LNCAP (cell line): ENCODE measurements around the gene TTLL8.

Source experiments
- CTCF ChIP-seq: fragments of 450-650 bp; IDR thresholded peaks from 2 replicates; pipeline ENCODE4 v1.5.1; 2017; ENCODE audit warnings: mild to moderate bottlenecking

Gene TTLL8

DNA sequence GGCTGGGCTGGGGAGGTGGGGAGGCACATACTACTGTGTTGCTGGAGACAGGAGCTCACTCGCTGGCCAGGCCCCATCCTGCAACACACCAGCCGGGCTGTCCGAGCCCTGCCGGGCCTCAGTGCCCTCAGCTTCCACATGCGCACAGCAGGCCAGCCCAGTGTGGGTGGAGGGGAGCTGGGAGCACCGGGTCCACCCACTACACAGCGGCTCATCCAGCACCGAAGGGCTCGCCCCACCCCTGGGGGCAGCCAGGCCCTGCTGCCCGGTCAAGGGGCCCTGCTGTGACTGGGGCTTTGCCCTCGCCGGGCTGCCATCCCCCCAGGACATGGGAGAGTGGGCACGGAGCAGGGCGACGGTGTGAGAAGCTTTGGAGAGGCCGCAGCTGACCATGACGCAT, 9.3 kb downstream of the TTLL8 start:
- no peak for TF ChIP-seq CTCF

GRCh38 chr22:50048061-50048765, 9.9 kb downstream of the TTLL8 start:
- TF ChIP-seq CTCF, result no peak

DNA sequence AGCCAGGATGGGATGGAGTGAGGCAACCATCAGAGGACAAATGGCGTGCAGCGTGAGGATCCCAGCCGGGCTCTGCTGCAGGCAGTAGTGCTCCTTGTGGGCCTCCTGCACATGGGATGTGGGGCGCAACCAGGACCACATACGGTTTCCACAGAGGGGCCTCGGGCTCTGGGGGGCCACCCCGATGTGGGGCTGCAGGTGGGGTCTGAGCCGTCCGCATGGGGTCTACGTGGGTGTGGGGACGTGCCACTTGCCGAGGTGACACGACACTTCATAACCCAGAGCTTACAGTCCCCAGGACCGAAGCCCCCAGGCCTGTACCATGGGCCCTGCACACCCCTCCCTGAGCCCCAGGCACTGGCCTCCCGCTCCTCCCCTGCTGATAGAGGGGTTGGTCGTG, 10.8 kb downstream of the TTLL8 start:
- no peak for TF ChIP-seq CTCF

DNA sequence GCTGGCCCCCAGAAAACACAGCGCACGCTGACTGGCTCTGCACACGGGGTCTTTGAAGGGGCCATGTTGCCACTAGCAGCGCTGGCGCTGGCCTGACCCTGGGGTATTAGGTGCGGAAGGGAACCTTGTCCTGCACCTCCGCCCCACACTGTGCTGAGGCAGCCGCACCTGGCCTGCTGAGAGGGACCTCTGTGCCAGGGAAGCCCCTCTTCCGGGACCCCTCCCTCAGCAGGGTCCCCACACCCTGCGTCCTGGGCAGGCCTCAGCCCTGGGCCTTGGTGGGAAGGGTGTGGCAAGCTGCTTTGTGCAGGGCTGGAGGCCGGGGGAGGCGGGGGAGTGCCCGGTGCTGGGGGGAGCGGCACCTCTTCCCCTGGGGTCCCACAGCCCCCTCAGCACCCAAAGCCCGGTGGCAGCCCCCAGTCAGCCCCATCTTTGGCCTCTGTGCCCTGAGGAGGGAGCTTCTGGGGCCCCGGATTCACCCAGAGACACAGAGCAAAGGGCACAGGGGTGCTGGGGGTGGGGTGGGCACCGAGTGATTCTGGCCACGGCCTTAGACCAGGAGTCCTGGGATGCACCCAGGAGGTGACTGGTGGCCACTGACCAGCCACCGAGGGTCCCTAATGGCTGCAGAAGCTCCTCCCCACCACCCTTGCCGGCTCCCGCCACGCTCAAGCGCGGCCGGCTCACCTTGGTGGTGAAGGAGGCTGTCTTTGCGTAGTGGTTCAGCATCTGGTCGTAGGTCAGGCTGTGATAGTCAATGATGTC, 11.4 kb downstream of the TTLL8 start:
- TF ChIP-seq CTCF, result no peak

DNA sequence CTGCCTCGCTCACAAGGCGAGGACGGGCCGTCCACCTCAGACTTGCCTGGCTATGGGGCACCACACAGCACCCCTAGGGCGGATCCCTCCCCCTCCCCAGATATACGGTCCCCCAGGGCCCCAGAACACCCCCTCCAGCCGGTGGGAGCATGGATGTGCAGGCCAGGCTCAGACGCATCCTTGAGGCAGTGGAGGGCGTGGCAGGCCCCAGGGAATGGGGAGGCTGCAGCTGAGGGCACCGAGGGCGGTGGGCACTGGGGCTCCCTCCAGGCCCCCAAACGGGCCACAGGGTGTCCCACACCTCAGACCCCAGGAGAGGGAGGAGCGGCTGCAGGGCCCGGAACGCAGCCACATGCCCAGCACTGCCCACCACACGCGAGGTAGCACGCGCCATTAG, 12.1 kb downstream of the TTLL8 start:
- no peak for TF ChIP-seq CTCF

- TF ChIP-seq CTCF, result no peak
Observed at GRCh38 chr22:50045211-50046018, 12.7 kb downstream of the TTLL8 start.

DNA sequence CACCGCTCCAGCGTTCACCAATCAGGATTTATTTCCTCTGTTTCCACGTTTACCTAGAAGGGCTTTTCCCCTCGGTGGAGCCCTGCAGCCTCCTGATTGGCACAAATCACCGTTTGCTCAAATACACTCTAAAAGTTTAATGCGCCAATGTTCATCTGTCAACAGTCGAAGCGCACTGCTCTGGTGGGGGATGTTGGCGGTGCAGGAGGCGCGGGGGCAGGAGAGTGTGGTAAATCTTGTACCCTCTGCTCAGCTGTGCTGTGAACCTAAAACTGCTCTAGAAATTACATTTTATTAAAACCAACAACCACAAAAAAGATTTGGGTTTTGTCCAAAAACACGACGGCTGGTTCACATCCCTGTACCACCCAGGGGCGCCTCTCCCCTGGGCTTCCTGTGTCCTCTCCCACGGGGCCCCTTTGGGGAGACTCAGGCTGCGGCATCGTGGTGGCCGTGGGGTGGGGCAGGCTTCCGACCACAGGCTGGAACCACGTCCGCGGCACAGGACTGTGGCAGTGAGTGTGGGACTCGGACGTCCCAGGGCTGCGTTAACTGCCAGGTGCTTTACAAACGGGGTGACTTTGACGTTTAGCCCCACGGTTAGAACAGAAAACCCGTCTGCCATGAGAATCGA, 13.5 kb downstream of the TTLL8 start:
- no peak for TF ChIP-seq CTCF
